GM19240 (cell line): ENCODE data around the gene AK1.
A peak's percentile ranks its signal among the peaks of the same experiment; 100 is the strongest.
"Not testable (repeated sequence)": the region's sequence is repeated elsewhere in the genome, so short reads cannot be mapped to it uniquely, and the experiment has no call there.

ENCODE experiments used
- DNase-seq: peaks from one replicate; pipeline ENCODE4 v3.0.0; 2011; ENCODE audit warnings: low spot score; ENCODE audit not compliant: insufficient read length

The AK1 gene

GRCh38 chr9:127884976-127885490 is 7.6 kb upstream of the AK1 start:
- no peak for DNase-seq

GRCh38 chr9:127884427-127884911 is 7.0 kb upstream of the AK1 start:
- DNase-seq, result no peak

DNA sequence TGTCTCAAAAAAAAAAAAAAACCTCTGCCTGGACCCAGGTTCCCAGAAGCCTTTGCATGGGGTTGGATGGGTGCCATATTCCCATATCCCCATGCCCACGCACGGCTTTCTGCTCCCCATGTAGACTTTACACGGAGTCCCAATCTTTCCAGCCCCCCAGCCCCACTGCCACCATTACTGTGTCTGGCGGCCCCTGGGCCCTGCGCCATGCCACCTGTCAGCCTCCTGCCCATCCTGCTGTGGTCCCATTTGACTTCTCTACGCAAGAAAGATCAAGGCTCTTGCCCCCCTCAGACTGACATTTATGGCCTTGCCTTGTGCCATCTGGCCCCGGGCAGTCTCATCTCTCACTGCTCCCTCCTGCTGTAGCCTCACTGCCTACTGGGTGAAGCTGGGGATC is 6.5 kb upstream of the AK1 start:
- DNase-seq, result no peak

- DNase-seq, result not testable (repeated sequence)
Measured at GRCh38 chr9:127881715-127882114, 4.2 kb upstream of the AK1 start.

GRCh38 chr9:127880143-127880542 is 2.7 kb upstream of the AK1 start:
- DNase-seq, result no peak

DNA sequence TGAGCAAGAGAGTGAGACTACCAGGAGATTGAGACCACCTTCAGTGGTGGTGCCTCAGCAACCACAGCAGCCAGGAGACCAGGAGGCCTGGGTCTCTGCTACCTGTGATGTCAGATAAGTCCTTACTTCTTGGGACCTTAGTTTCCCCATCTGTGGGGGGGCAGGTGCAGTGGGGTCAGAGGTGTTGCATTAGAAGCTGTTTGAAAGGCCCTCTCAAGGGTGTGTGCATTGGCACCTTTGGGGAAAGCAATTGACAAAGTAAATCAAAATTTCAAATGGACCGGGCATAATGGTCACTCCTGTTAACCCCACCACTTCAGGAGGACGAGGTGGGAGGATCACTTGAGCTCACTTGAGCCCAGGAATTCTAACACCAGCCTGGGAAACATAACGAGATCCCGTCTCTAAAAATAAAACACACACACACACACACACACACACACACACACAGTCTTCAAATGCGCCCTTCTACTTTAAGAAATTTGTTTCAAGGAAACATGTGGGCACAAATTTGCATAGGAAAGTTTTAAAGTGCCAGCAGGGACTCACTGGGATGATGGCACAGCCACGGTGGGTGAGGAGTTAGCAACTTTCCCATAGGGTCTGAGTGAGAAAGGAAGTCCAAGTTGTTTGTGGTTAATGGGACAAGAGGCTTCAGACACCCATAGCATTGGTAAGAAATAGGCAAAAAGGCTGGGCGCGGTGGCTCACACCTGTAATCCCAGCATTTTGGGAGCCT is 1.3 kb upstream of the AK1 start:
- no peak for DNase-seq

GRCh38 chr9:127878001-127878651 is 651 bp upstream of the AK1 start:
- no peak for DNase-seq

DNA sequence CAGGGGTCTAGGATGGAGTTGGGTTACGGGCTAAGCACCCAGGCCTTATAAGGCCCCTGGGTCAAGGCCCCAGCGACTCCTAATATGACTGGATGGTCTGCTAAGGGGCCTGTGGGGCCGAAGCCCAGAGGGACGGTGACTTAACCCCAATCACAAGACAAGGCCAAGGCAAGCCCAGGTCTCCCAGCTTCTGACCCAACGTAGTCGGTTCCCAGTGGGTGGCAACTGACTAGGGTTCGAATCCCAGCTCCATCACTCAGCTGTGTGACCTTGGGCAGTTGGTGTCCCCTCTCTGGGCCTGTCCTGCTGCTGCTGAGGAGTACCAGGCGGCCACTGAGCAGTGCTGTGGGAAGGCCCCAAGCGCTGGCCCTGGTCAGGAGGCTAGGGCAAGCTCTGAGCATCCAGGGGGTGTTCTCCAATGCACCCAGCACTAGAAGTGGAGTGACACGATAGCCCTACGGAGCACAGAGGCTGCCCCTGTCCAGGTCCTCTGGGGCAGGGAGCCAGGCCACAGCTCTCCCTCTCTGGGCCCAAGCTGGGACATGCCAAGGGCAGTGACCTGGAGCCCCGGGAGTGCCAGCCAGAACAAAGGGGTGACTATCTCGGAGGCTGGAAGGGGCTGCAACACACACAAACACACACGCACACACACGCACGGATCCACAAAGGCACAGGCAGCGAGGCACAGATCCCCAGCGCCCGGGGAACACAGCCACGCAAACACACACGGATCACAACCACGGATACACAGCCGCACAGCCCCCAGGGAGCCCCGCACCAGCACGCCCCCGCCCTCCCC is 512 bp downstream of the AK1 start:
- DNase-seq, result no peak

DNA sequence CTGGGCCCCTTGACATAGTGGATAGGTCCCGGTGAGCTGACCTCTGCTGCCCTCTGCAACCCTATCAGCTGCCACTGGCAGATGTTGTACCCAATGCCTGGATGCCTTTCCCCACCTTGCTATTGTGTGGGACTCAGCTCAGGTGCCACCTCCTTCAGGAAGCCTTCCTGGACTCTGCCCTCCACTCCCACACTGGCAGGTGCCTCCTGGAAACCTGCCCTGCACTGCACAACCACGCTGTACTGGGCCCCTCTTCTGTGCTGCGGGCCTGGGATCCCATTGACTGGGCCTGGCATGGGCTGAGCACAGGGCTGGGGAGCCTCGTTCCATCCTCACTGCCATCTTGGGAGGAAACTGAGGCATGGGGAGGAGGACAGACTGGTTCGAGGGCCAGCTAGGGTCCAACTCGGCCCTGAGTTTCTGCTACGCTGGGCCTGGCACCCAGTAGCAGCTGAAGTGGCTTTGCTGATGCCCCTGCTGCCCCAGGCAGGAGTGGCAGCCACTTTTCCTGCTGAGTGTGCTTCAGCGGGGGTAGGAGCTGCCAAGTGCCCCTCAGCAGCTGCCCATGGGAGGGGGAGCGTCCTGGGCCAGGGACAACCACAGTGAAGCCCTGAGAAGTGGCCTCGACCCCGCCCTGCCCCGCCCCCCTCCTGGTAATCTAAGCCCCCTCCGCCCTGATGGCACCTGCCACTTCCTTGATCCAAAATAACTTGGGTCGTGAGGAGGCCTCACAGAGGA is 1.3 kb downstream of the AK1 start:
- DNase-seq, result no peak

GRCh38 chr9:127875306-127875966 is 2.0 kb downstream of the AK1 start:
- no peak for DNase-seq

GRCh38 chr9:127874301-127875221 is 2.9 kb downstream of the AK1 start:
- DNase-seq, result no peak

DNA sequence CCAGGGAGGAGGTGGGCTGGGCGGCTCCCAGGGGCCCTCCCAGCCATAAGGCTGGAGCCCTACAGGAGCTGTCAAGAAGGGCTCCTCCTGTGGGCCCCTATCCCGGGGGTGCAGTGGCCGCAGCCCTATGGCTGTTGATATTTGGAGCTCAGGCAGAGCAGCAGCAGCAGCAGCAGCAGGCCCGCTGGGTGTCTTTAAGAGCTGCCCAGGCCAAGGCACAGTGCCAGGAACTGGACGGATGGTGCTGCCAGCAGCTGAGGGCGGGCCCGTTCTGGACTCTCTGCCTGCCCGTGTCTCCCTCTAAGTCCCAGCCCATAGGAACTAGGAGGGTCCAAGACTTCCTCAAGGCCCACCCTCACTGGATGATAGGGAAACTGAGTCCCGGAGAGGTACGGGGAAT is 3.6 kb downstream of the AK1 start:
- no peak for DNase-seq

DNA sequence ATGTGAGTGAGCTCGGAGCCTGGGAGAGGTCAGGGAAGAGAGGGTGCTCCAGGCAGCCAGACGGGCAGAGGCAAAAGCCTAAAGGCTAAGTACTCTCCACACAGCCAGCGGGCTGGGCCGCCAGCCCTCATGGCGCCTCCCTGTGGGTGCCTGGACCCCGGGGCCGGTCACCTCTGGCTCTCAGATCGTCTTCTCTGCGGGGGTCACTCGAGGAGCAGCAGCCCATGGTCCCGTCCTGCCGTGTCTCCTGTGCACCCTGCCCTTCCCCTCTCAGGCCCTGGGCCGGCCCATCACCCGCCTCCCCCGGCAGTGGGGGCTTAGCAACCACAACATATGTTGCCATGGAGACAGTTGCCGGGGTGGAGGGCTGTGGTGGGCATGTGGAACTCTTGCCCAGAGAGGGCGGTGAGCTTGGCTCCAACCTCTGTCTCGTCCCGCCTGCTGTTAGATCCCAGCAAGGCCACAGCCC is 4.2 kb downstream of the AK1 start:
- DNase-seq, result no peak

GRCh38 chr9:127872369-127873222 is 4.9 kb downstream of the AK1 start:
- no peak for DNase-seq

- no peak for DNase-seq
Measured at GRCh38 chr9:127871531-127871930, 5.9 kb downstream of the AK1 start.

GRCh38 chr9:127870887-127871286 is 6.6 kb downstream of the AK1 start:
- no peak for DNase-seq

DNA sequence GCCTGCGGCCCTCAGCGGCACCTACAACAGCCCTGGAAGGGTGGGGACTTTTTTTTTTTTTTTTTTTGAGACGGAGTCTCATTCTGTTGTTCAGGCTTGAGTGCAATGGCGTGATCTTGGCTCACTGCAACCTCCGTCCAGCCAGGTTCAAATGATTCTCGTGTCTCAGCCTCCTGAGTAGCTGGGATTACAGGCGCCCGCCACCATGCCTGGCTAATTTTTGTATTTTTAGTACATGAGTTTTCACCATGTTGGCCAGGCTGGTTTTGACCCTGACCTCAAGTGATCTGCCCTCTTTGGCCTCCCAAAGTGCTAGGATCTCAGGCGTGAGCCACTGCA is 7.4 kb downstream of the AK1 start:
- not testable (repeated sequence) for DNase-seq

- peak; percentile 98 for DNase-seq
Measured at GRCh38 chr9:127869310-127870152, 7.9 kb downstream of the AK1 start.
